Aorta (tissue), 5 donors: ENCODE data around the gene NCF1. TPM values are rescaled to one million over a fixed set of nuclear protein-coding genes. Genes with fewer than 3 reads are reported as not detected.
"Not testable (repeated sequence)": the region's sequence is repeated elsewhere in the genome, so short reads cannot be mapped to it uniquely, and the experiment has no call there.

Experiments used
- ATAC-seq: fragments of 200-7000 bp; cut with Tn5 transposase; one replicate; pipeline ENCODE4 v1.9.1; 2022; ENCODE audit warnings: moderate library complexity; ENCODE audit not compliant: low FRiP score
- DNase-seq, 2 donors: peaks; one replicate each; pipeline ENCODE4 v3.0.0-alpha.2; 2020
- H3K27ac ChIP-seq, 2 donors: one replicate each; pipeline ENCODE4 v1.5.1; 2013; ENCODE audit warnings: low read length in 2 of 2, mild to moderate bottlenecking in 2 of 2, moderate library complexity in 2 of 2, control low read depth in 1 of 2, inconsistent platforms in 1 of 2, low read depth in 1 of 2
- H3K27me3 ChIP-seq, 2 donors: one replicate each; pipeline ENCODE4 v1.6.1; 2013; ENCODE audit warnings: control low read depth in 1 of 2, low read length in 1 of 2, mild to moderate bottlenecking in 1 of 2, moderate library complexity in 1 of 2; ENCODE audit not compliant: insufficient read depth in 2 of 2, control insufficient read depth in 1 of 2
- H3K36me3 ChIP-seq, 2 donors: one replicate each; pipeline ENCODE4 v1.6.1; 2013; ENCODE audit warnings: control low read depth in 1 of 2, low read length in 1 of 2, mild to moderate bottlenecking in 1 of 2; ENCODE audit not compliant: insufficient read depth in 2 of 2, control insufficient read depth in 1 of 2
- H3K4me1 ChIP-seq, 2 donors: one replicate each; pipeline ENCODE4 v1.6.1; 2013; ENCODE audit warnings: low read length in 2 of 2, control low read depth in 1 of 2, mild to moderate bottlenecking in 1 of 2, moderate library complexity in 1 of 2; ENCODE audit not compliant: insufficient read depth in 2 of 2, control insufficient read depth in 1 of 2
- H3K4me3 ChIP-seq, 2 donors: one replicate each; pipeline ENCODE4 v1.5.1; 2013; ENCODE audit warnings: low read length in 2 of 2, control low read depth in 1 of 2, mild to moderate bottlenecking in 1 of 2
- H3K9me3 ChIP-seq: one replicate; pipeline ENCODE4 v1.6.1; 2013; ENCODE audit warnings: mild to moderate bottlenecking, low read length; ENCODE audit not compliant: control insufficient read depth
- WGBS, 2 donors: extraction: QIAGEN DNeasy Blood & Tissue Kit; methylation state at CpG; one replicate each; pipeline ENCODE4 v1.1.7; 2013; 5-methylcytosine and 5-hydroxymethylcytosine counted together
- intact Hi-C, 2 donors: fragments of 100-400 bp; cut with DNase I; formaldehyde crosslinking; loops; one replicate each; pipeline versions ENCODE4 v1.14.2 to v1.15.0; 2022
- polyA plus RNA-seq, 2 donors: library from polyadenylated mRNA; stranded (reverse); fragments of 200-250 nt; gene quantifications; one replicate each; pipeline ENCODE4 v1.2.3, GENCODE V29; 2013
- total RNA-seq, 2 donors: library from RNA; stranded (reverse); fragmentation: NEBNext Ultra II Directional; extraction: Animal tissue kit (Norgen Biotek cat#: 25700); gene quantifications; one replicate each; pipeline ENCODE4 v1.2.1, GENCODE V29; 2021
- donor health status: healthy with polysubstance abuse.
- donor health status: Bipolar disorder and iron deficiency.
- donor health status: DM: no; HTN: no; CAD: no.
- donor health status: DM: no; HTN: no; CAD: no.
- donor health status: DM: yes; HTN: yes; CAD: no.

NCF1 gene
- total and polyA plus RNA-seq, 4 donors, result 0.87 to 16.4 (median 5.7) TPM

GRCh38 chr7:74815882-74816281 is 42.1 kb downstream of the NCF1 start:
- ATAC-seq, intact Hi-C loops, H3K4me3 ChIP-seq, H3K9me3 ChIP-seq, DNase-seq, H3K27ac ChIP-seq, H3K4me1 ChIP-seq, H3K36me3 ChIP-seq, H3K27me3 ChIP-seq: not testable (repeated sequence)
- WGBS, 2 donors, result no CpG with 5 or more reads among the region's 3 CpGs

GRCh38 chr7:74820146-74820805 is 46.5 kb downstream of the NCF1 start:
- H3K9me3 ChIP-seq, H3K27me3 ChIP-seq, H3K36me3 ChIP-seq, H3K4me1 ChIP-seq, ATAC-seq, H3K4me3 ChIP-seq, H3K27ac ChIP-seq, DNase-seq, intact Hi-C loops: not testable (repeated sequence)
- WGBS, 2 donors, result no CpG with 5 or more reads among the region's 23 CpGs

- ATAC-seq, H3K9me3 ChIP-seq, DNase-seq, H3K36me3 ChIP-seq, H3K27ac ChIP-seq, H3K4me1 ChIP-seq, H3K4me3 ChIP-seq, intact Hi-C loops, H3K27me3 ChIP-seq: not testable (repeated sequence)
- no CpG with 5 or more reads among the region's 5 CpGs for WGBS, 2 donors
Measured at GRCh38 chr7:74821259-74821658, 47.4 kb downstream of the NCF1 start.

- H3K4me1 ChIP-seq, DNase-seq, ATAC-seq, H3K27ac ChIP-seq, intact Hi-C loops, H3K36me3 ChIP-seq, H3K27me3 ChIP-seq, H3K9me3 ChIP-seq, H3K4me3 ChIP-seq: not testable (repeated sequence)
- 21 to 24% methylated on average over 1 of the region's 4 CpGs for WGBS, 2 donors
Measured at GRCh38 chr7:74829959-74830358, 56.1 kb downstream of the NCF1 start.

GRCh38 chr7:74830411-74830810 is 56.6 kb downstream of the NCF1 start:
- DNase-seq, intact Hi-C loops, H3K4me1 ChIP-seq, H3K9me3 ChIP-seq, H3K36me3 ChIP-seq, ATAC-seq, H3K27ac ChIP-seq, H3K27me3 ChIP-seq, H3K4me3 ChIP-seq: not testable (repeated sequence)
- WGBS, 2 donors, result 60% methylated on average over 1 of the region's 4 CpGs; no CpG with 5 or more reads in 1 of the 2 donors

Other genes starting within 250 kb of the NCF1 start
- 100 to 1,000 TPM; 132 to 198 TPM for gene GTF2I, start 116.3 kb upstream of the NCF1 start, total RNA-seq
- 10 to 100 TPM; 22.7 to 46.3 TPM for gene GTF2I, start 116.3 kb upstream of the NCF1 start, polyA plus RNA-seq
- gene GTF2IRD2, start 77.6 kb downstream of the NCF1 start, total RNA-seq, result 10 to 100 TPM; 25.6 to 40.6 TPM
- gene GTF2IRD2, start 77.6 kb downstream of the NCF1 start, polyA plus RNA-seq, result 10 to 100 TPM in 1 of 2 donors, 1 to 10 TPM in 1; 1.8 to 25.4 TPM
- 10 to 100 TPM; 18.7 to 27.1 TPM for gene CASTOR2, start 190.7 kb downstream of the NCF1 start, total RNA-seq
- gene CASTOR2, start 190.7 kb downstream of the NCF1 start, polyA plus RNA-seq, result 1 to 10 TPM; 1.2 to 6.0 TPM